AG10803 (cell line): ENCODE data around the gene KCNIP4.

Experiments used
- DNase-seq: peaks from one replicate; pipeline ENCODE4 v3.0.0; 2010; ENCODE audit warnings: low read depth
- H3K4me3 ChIP-seq: 2 replicates; pipeline ENCODE4 v1.5.1; 2011; ENCODE audit warnings: mild to moderate bottlenecking, low read length, control low read depth
- CTCF ChIP-seq: conservative IDR thresholded peaks from 2 replicates; pipeline ENCODE4 v1.5.1; 2011; ENCODE audit warnings: mild to moderate bottlenecking, low read length, control low read depth, inconsistent platforms

KCNIP4 gene

GRCh38 chr4:20684852-20685763 is 1263.5 kb downstream of the KCNIP4 start:
- no peak overlapping the region for H3K4me3 ChIP-seq
- peak; percentile 60 for TF ChIP-seq CTCF
- peak; percentile 29 for DNase-seq

GRCh38 chr4:20683766-20684165 is 1264.8 kb downstream of the KCNIP4 start:
- TF ChIP-seq CTCF = no peak
- no peak overlapping the region for H3K4me3 ChIP-seq
- no peak for DNase-seq

GRCh38 chr4:20682853-20683252 is 1265.7 kb downstream of the KCNIP4 start:
- TF ChIP-seq CTCF = no peak
- no peak overlapping the region for H3K4me3 ChIP-seq
- DNase-seq = no peak

GRCh38 chr4:20681271-20681670 is 1267.3 kb downstream of the KCNIP4 start:
- DNase-seq = no peak
- TF ChIP-seq CTCF = no peak
- H3K4me3 ChIP-seq = no peak overlapping the region

GRCh38 chr4:20680736-20681135 is 1267.8 kb downstream of the KCNIP4 start:
- TF ChIP-seq CTCF = no peak
- DNase-seq = no peak
- H3K4me3 ChIP-seq = no peak overlapping the region

- TF ChIP-seq CTCF = no peak
- no peak for DNase-seq
- H3K4me3 ChIP-seq = no peak overlapping the region
These were observed 1268.6 kb downstream of the KCNIP4 start for GRCh38 chr4:20679951-20680350.
